Keratinocyte (primary cell): Measurements from ENCODE around the gene CTTNBP2. TPM values are rescaled to one million over a fixed set of nuclear protein-coding genes. Genes with fewer than 3 reads are reported as not detected.

Experiments used
- DNase-seq: peaks from one replicate; pipeline ENCODE4 v3.0.0-alpha.2; 2011; ENCODE audit warnings: low read depth, missing footprints, low spot score
- FAIRE-seq: peaks from 2 replicates; lab custom pipeline; 2011; peaks lifted over from hg19 to GRCh38; lab: Jason Lieb, UNC
- H2AFZ ChIP-seq: 2 replicates; pipeline ENCODE4 v1.6.0; 2012; ENCODE audit warnings: low read length, control low read depth, inconsistent platforms; ENCODE audit not compliant: control insufficient read depth
- H3K27ac ChIP-seq: 2 replicates; pipeline ENCODE4 v1.5.1; 2011; ENCODE audit warnings: low read length; ENCODE audit not compliant: control insufficient read depth, insufficient read depth
- H3K27me3 ChIP-seq: 3 replicates; pipeline ENCODE4 v1.6.0; 2011; ENCODE audit warnings: low read length; ENCODE audit not compliant: control insufficient read depth, insufficient read depth; ENCODE audit errors: extremely low read depth
- H3K36me3 ChIP-seq, 2 experiments: 2 replicates in 1 of 2; 3 replicates in 1 of 2; pipeline ENCODE4 v1.5.1; 2011; ENCODE audit warnings: low read length in 2 of 2, mild to moderate bottlenecking in 1 of 2; ENCODE audit not compliant: control insufficient read depth in 2 of 2, insufficient read depth in 2 of 2; ENCODE audit errors: extremely low read depth in 1 of 2
- H3K4me1 ChIP-seq: 3 replicates; pipeline ENCODE4 v1.5.1; 2011; ENCODE audit warnings: low read length; ENCODE audit not compliant: control insufficient read depth, insufficient read depth; ENCODE audit errors: extremely low read depth
- H3K4me2 ChIP-seq: 3 replicates; pipeline ENCODE4 v1.6.0; 2011; ENCODE audit warnings: low read depth, low read length; ENCODE audit not compliant: control insufficient read depth, insufficient read depth; ENCODE audit errors: extremely low read depth
- H3K4me3 ChIP-seq, 3 experiments: fragments of 200-600 bp in 1 of 3; sonication (generic) in 1 of 3; 2 replicates in 2 of 3; 3 replicates in 1 of 3; pipeline ENCODE4 v1.5.1; 2011 to 2016; ENCODE audit warnings: low read length in 3 of 3, mild to moderate bottlenecking in 3 of 3, control low read depth in 2 of 3, inconsistent platforms in 1 of 3, low read depth in 1 of 3, mixed read lengths in 1 of 3, mixed run types in 1 of 3, moderate library complexity in 1 of 3; ENCODE audit not compliant: control insufficient read depth in 2 of 3, insufficient read depth in 2 of 3; ENCODE audit errors: extremely low read depth in 1 of 3
- H3K79me2 ChIP-seq: 2 replicates; pipeline ENCODE4 v1.6.0; 2012; ENCODE audit warnings: low read length; ENCODE audit not compliant: control insufficient read depth, insufficient read depth
- H3K9ac ChIP-seq: 3 replicates; pipeline ENCODE4 v1.6.0; 2011; ENCODE audit warnings: low read length; ENCODE audit not compliant: control insufficient read depth, insufficient read depth; ENCODE audit errors: extremely low read depth
- H3K9me1 ChIP-seq: 3 replicates; pipeline ENCODE4 v1.6.0; 2011; ENCODE audit warnings: low read length; ENCODE audit not compliant: control insufficient read depth, insufficient read depth; ENCODE audit errors: extremely low read depth
- H3K9me3 ChIP-seq: 2 replicates; pipeline ENCODE4 v1.5.1; 2012; ENCODE audit warnings: low read depth, low read length; ENCODE audit not compliant: control insufficient read depth
- H4K20me1 ChIP-seq: 3 replicates; pipeline ENCODE4 v1.6.0; 2011; ENCODE audit warnings: low read length; ENCODE audit not compliant: control insufficient read depth, insufficient read depth; ENCODE audit errors: extremely low read depth
- CTCF ChIP-seq, 3 experiments: IDR thresholded peaks in 1 of 3; conservative IDR thresholded peaks in 1 of 3; optimal IDR thresholded peaks in 1 of 3; 2 replicates in 2 of 3; 3 replicates in 1 of 3; pipeline versions ENCODE3 to v1.5.1; 2011; ENCODE audit warnings: low read length in 3 of 3, mild to moderate bottlenecking in 3 of 3, moderate library complexity in 2 of 3, control low read depth in 1 of 3, inconsistent platforms in 1 of 3; ENCODE audit not compliant: insufficient read depth in 2 of 3; ENCODE audit errors: extremely low read depth in 1 of 3
- EZH2 ChIP-seq: IDR thresholded peaks from one replicate; pipeline ENCODE4 v1.6.1; 2012; ENCODE audit warnings: inconsistent platforms, mild to moderate bottlenecking, low read length, moderate library complexity
- dilution Hi-C: fragments of 300-500 bp; cut with MboI; formaldehyde crosslinking; loops from one replicate; pipeline ENCODE4 v1.7.0; 2020; ENCODE audit warnings: low sequenced_read_pairs; ENCODE audit not compliant: extremely low pct_ligation_motif_present
- polyA plus RNA-seq, 5 experiments: library from polyadenylated mRNA; depleted of rRNA in 3 of 5; stranded (reverse) in 3 of 5; stranded (forward) in 1 of 5; unstranded in 1 of 5; fragments of >200 nt; gene quantifications; 1 replicate in 1 of 5; 2 replicates in 3 of 5; 3 replicates in 1 of 5; pipeline versions ENCODE4 v1.2.1 to v1.2.3, GENCODE V29; 2011 to 2012; ENCODE audit warnings: missing spikeins in 2 of 5, low read depth in 1 of 5, low replicate concordance in 1 of 5

Gene CTTNBP2
- polyA plus RNA-seq, 1 donor (not counting 4 experiments of a cell fraction or from before 2014, with no cell fraction given), result 0.55 TPM

- H3K36me3 ChIP-seq, result no peaks in the 10 kb centered on the region
- no peak for DNase-seq
- no peaks in the 10 kb centered on the region for H3K4me1 ChIP-seq
- no peak for TF ChIP-seq EZH2
- TF ChIP-seq CTCF (optimal IDR thresholded peaks at IDR 0.05 in 1 of 3, IDR thresholded peaks at IDR 0.05 in 1 of 3, conservative IDR thresholded peaks at IDR 0.05 in 1 of 3; ENCODE audit: extremely low read depth in 1 of 3, insufficient read depth in 2 of 3, low read length in 3 of 3), result no peak
- dilution Hi-C loops, result no loop called here
- H3K9me1 ChIP-seq, result no peaks in the 10 kb centered on the region
- H3K4me2 ChIP-seq, result no peak overlapping the region
- no peak overlapping the region for H2AFZ ChIP-seq
- no peak for FAIRE-seq
- no peaks in the 10 kb centered on the region for H3K27me3 ChIP-seq
- no peaks in the 10 kb centered on the region for H3K9me3 ChIP-seq
- no peak overlapping the region for H3K9ac ChIP-seq
- no peaks in the 10 kb centered on the region for H3K79me2 ChIP-seq
- H4K20me1 ChIP-seq, result no peaks in the 10 kb centered on the region
- H3K4me3 ChIP-seq, result no peak overlapping the region
- no peak overlapping the region for H3K27ac ChIP-seq
Measured at GRCh38 chr7:117888627-117889026, 15.4 kb upstream of the CTTNBP2 start.

GRCh38 chr7:117882594-117882993 is 9.4 kb upstream of the CTTNBP2 start:
- no peaks in the 10 kb centered on the region for H3K4me1 ChIP-seq

More at GRCh38 chr7:117882594-117882993, 9.4 kb upstream of the CTTNBP2 start:
- FAIRE-seq (no peak), DNase-seq (no peak)
- Histone ChIP-seq H3K79me2 (no peaks in the 10 kb centered on the region), H3K9me1 (no peaks in the 10 kb centered on the region), H3K36me3 (no peaks in the 10 kb centered on the region), H2AFZ (no peak overlapping the region), H3K9ac (no peak overlapping the region), H3K4me2 (no peak overlapping the region), H3K9me3 (no peaks in the 10 kb centered on the region), H4K20me1 (no peaks in the 10 kb centered on the region), H3K27me3 (no peaks in the 10 kb centered on the region), H3K27ac (no peak overlapping the region), H3K4me3 (no peak overlapping the region)
- no peak for TF ChIP-seq CTCF (optimal IDR thresholded peaks at IDR 0.05 in 1 of 3, IDR thresholded peaks at IDR 0.05 in 1 of 3, conservative IDR thresholded peaks at IDR 0.05 in 1 of 3; ENCODE audit: extremely low read depth in 1 of 3, insufficient read depth in 2 of 3, low read length in 3 of 3)
- TF ChIP-seq EZH2, result no peak
- dilution Hi-C loops, result no loop called here
